Activated CD4-positive, alpha-beta T cell treated with anti-CD3 and anti-CD28 coated beads, Interleukin-10, Interleukin-2, amounts not matched to agents 100 ng/mL and 50 ng/mL, durations not matched to agents 16 hours and 8 hours (primary cell): Measurements from ENCODE around the gene SCYL1.
"Not testable (repeated sequence)": the region's sequence is repeated elsewhere in the genome, so short reads cannot be mapped to it uniquely, and the experiment has no call there.

ENCODE experiments used
- DNase-seq: peaks from one replicate; pipeline ENCODE4 v3.0.0-alpha.2; 2020

SCYL1 gene

GRCh38 chr11:65506290-65506771, 18.6 kb upstream of the SCYL1 start:
- no peak for DNase-seq

GRCh38 chr11:65506772-65507505, 17.9 kb upstream of the SCYL1 start:
- peak; percentile 68 for DNase-seq

- DNase-seq = not testable (repeated sequence)
Observed at GRCh38 chr11:65512311-65512710, 12.6 kb upstream of the SCYL1 start.

GRCh38 chr11:65516135-65516968, 8.5 kb upstream of the SCYL1 start:
- DNase-seq = no peak

GRCh38 chr11:65518941-65519549, 5.8 kb upstream of the SCYL1 start:
- not testable (repeated sequence) for DNase-seq

GRCh38 chr11:65521777-65522521, 2.9 kb upstream of the SCYL1 start:
- not testable (repeated sequence) for DNase-seq

GRCh38 chr11:65522718-65523630, 1.9 kb upstream of the SCYL1 start:
- DNase-seq = peak; percentile 41

- DNase-seq = not testable (repeated sequence)
Observed at GRCh38 chr11:65523631-65523968, 1.3 kb upstream of the SCYL1 start.

GRCh38 chr11:65524014-65524740, 706 bp upstream of the SCYL1 start:
- no peak for DNase-seq

GRCh38 chr11:65525546-65526480, 930 bp downstream of the SCYL1 start:
- DNase-seq = no peak

GRCh38 chr11:65526744-65527143, 1.9 kb downstream of the SCYL1 start:
- no peak for DNase-seq

GRCh38 chr11:65528819-65529350, 4.0 kb downstream of the SCYL1 start:
- DNase-seq = no peak

- DNase-seq = no peak
Observed at GRCh38 chr11:65529475-65530156, 4.7 kb downstream of the SCYL1 start.

- peak; percentile 45 for DNase-seq
Observed at GRCh38 chr11:65530157-65530496, 5.2 kb downstream of the SCYL1 start.

GRCh38 chr11:65532388-65533064, 7.6 kb downstream of the SCYL1 start:
- no peak for DNase-seq

- no peak for DNase-seq
Observed at GRCh38 chr11:65535102-65535501, 10.2 kb downstream of the SCYL1 start.

GRCh38 chr11:65536412-65537295, 11.8 kb downstream of the SCYL1 start:
- DNase-seq = no peak

- no peak for DNase-seq
Observed at GRCh38 chr11:65537296-65537597, 12.4 kb downstream of the SCYL1 start.
